HCT116 (cell line): Measurements from ENCODE around the gene PRIMA1.

ENCODE experiments used
- CEBPB ChIP-seq: IDR thresholded peaks from 2 replicates; pipeline ENCODE4 v1.6.1; 2012; ENCODE audit warnings: low read depth
- CTCF ChIP-seq, 3 experiments: fragments of 200-600 bp in 1 of 3; sonication (generic) in 1 of 3; IDR thresholded peaks in 2 of 3; conservative IDR thresholded peaks in 1 of 3; 2 replicates each; pipeline ENCODE4 v1.5.1; 2012 to 2017; ENCODE audit warnings: low read depth in 2 of 3, low read length in 2 of 3, antibody characterized with exemption in 1 of 3, borderline replicate concordance in 1 of 3, control low read depth in 1 of 3, mild to moderate bottlenecking in 1 of 3, mixed read lengths in 1 of 3, mixed run types in 1 of 3, moderate library complexity in 1 of 3; ENCODE audit not compliant: insufficient read depth in 1 of 3
- EZH2 ChIP-seq: fragments of 200-600 bp; sonication (generic); IDR thresholded peaks from 2 replicates; pipeline ENCODE4 v1.6.1; 2017; ENCODE audit warnings: antibody characterized with exemption, mixed run types
- REST ChIP-seq: IDR thresholded peaks from 2 replicates; pipeline ENCODE4 v1.6.1; 2012; ENCODE audit warnings: low read depth
- TCF7L2 ChIP-seq: IDR thresholded peaks from 2 replicates; pipeline ENCODE4 v1.7.0; 2011; ENCODE audit warnings: borderline replicate concordance, inconsistent platforms; ENCODE audit not compliant: insufficient read depth, insufficient read length; ENCODE audit errors: extremely low read depth
- ZBTB33 ChIP-seq: IDR thresholded peaks from 2 replicates; pipeline ENCODE4 v1.6.1; 2011; ENCODE audit warnings: mild to moderate bottlenecking, low read length, moderate library complexity; ENCODE audit not compliant: insufficient replicate concordance; ENCODE audit errors: extremely low read depth

GRCh38 chr14:93732524-93732923, 55.8 kb downstream of the PRIMA1 start:
- TF ChIP-seq CTCF (IDR thresholded peaks at IDR 0.05 in 2 of 3, conservative IDR thresholded peaks at IDR 0.05 in 1 of 3; ENCODE audit: borderline replicate concordance in 1 of 3, insufficient read depth in 1 of 3, low read depth in 2 of 3, low read length in 2 of 3): no peak
- TF ChIP-seq REST: no peak
- TF ChIP-seq ZBTB33: no peak
- TF ChIP-seq EZH2: no peak
- no peak for TF ChIP-seq CEBPB
- TF ChIP-seq TCF7L2: no peak
